Astrocyte of the cerebellum (primary cell): Measurements from ENCODE around the gene ST7L.
"Not testable (repeated sequence)": the region's sequence is repeated elsewhere in the genome, so short reads cannot be mapped to it uniquely, and the experiment has no call there.

Experiments used
- DNase-seq: peaks from one replicate; pipeline ENCODE4 v3.0.0-alpha.2; 2011; ENCODE audit warnings: low read depth
- H3K4me3 ChIP-seq: 2 replicates; pipeline ENCODE4 v1.5.1; 2011; ENCODE audit warnings: mild to moderate bottlenecking, low read depth, low read length, moderate library complexity
- CTCF ChIP-seq: IDR thresholded peaks from 2 replicates; pipeline ENCODE4 v1.5.1; 2012; ENCODE audit warnings: low read length, low read depth, moderate library complexity, mild to moderate bottlenecking; ENCODE audit errors: missing control alignments
- in situ Hi-C: cut with HindIII; loops from 2 replicates; pipeline ENCODE4 v1.10.0; 2017; ENCODE audit warnings: low sequenced_read_pairs

Gene ST7L

GRCh38 chr1:112618721-112619517, at the start of gene ST7L:
TSS of gene ST7L (minus strand) at chr1:112619141. CDS start at chr1:112619113, 28 bp downstream.
- peak within 1 kb of the TSS; percentile 93 for H3K4me3 ChIP-seq
- TF ChIP-seq CTCF: no peak
- DNase-seq: peak; percentile 27
- in situ Hi-C loops: no loop called here

GRCh38 chr1:112666946-112667345, 48.0 kb upstream of the ST7L start:
- no peak for DNase-seq
- in situ Hi-C loops: no loop called here
- no peak for TF ChIP-seq CTCF
- H3K4me3 ChIP-seq: no peak overlapping the region

GRCh38 chr1:112665857-112666256, 46.9 kb upstream of the ST7L start:
- no peak for DNase-seq
- no peak overlapping the region for H3K4me3 ChIP-seq
- no peak for TF ChIP-seq CTCF
- in situ Hi-C loops: no loop called here

- no peak for TF ChIP-seq CTCF
- in situ Hi-C loops: no loop called here
- no peak overlapping the region for H3K4me3 ChIP-seq
- DNase-seq: no peak
Measured at GRCh38 chr1:112651205-112651604, 32.3 kb upstream of the ST7L start.

GRCh38 chr1:112646225-112646624, 27.3 kb upstream of the ST7L start:
- no peak for TF ChIP-seq CTCF

GRCh38 chr1:112643080-112643479, 24.1 kb upstream of the ST7L start:
- no peak for TF ChIP-seq CTCF
- in situ Hi-C loops: no loop called here
- no peak for DNase-seq
- H3K4me3 ChIP-seq: no peak overlapping the region

More at GRCh38 chr1:112646225-112646624, 27.3 kb upstream of the ST7L start:
- DNase-seq: no peak
- H3K4me3 ChIP-seq: no peak overlapping the region
- in situ Hi-C loops: no loop called here

GRCh38 chr1:112640437-112640836, 21.5 kb upstream of the ST7L start:
- DNase-seq, H3K4me3 ChIP-seq, in situ Hi-C loops: not testable (repeated sequence)
